IMR-90 (cell line): ENCODE results near the gene SERPINA4. TPM values are rescaled to one million over a fixed set of nuclear protein-coding genes. Genes with fewer than 3 reads are reported as not detected.

ENCODE experiments used
- ATAC-seq: fragments of 200-7000 bp; cut with Tn5 transposase; 2 replicates; pipeline ENCODE4 v1.9.1; 2020; ENCODE audit warnings: low read depth, mild to moderate bottlenecking, moderate library complexity
- BruUV-seq: library from RNA; stranded (reverse); fragments of 400-500 nt; replicated peaks from 2 replicates; lab custom pipeline; 2021; lab: Mats Ljungman, UMichigan
- CTCF ChIA-PET: fragments of 300-600 bp; formaldehyde crosslinking; extraction: SDS; loops from one replicate; lab custom pipeline; 2021; ENCODE audit warnings: antibody characterized with exemption; lab: Yijun Ruan, JAX
- POLR2A ChIA-PET: fragments of 300-600 bp; sonication (Branson Sonifier 250); formaldehyde crosslinking; loops from one replicate; lab custom pipeline; 2022; ENCODE audit warnings: antibody characterized with exemption; ENCODE audit not compliant: unreplicated experiment; lab: Charles Lee
- DNase-seq: peaks from one replicate; pipeline ENCODE4 v3.0.0; 2013
- H2AFZ ChIP-seq: replicated peaks from 2 replicates; pipeline ENCODE3; 2013; ENCODE audit warnings: low read length, mild to moderate bottlenecking; ENCODE audit not compliant: poor library complexity
- H2AK5ac ChIP-seq: 2 replicates; pipeline ENCODE4 v1.6.1; 2013; ENCODE audit warnings: low read depth, low read length, inconsistent platforms
- H2AK9ac ChIP-seq: replicated peaks from 2 replicates; pipeline ENCODE3; 2013; ENCODE audit warnings: mild to moderate bottlenecking, low read depth, low read length, moderate library complexity; ENCODE audit not compliant: poor library complexity
- H2BK120ac ChIP-seq: 2 replicates; pipeline ENCODE4 v1.6.1; 2013; ENCODE audit warnings: low read depth, low read length, inconsistent platforms
- H2BK15ac ChIP-seq: 3 replicates; pipeline ENCODE4 v1.6.1; 2013; ENCODE audit warnings: low read depth, low read length, inconsistent platforms
- H2BK20ac ChIP-seq: 2 replicates; pipeline ENCODE4 v1.6.1; 2013; ENCODE audit warnings: low read depth, mild to moderate bottlenecking, inconsistent platforms, low read length, moderate library complexity
- H2BK5ac ChIP-seq: 2 replicates; pipeline ENCODE4 v1.6.1; 2013; ENCODE audit warnings: mild to moderate bottlenecking, low read depth, low read length, inconsistent platforms; ENCODE audit not compliant: poor library complexity, severe bottlenecking
- H3K14ac ChIP-seq: replicated peaks from 2 replicates; pipeline ENCODE4 v1.6.1; 2013; ENCODE audit warnings: low read depth, low read length, inconsistent platforms
- H3K18ac ChIP-seq: 2 replicates; pipeline ENCODE4 v1.6.1; 2013; ENCODE audit warnings: low read depth, low read length, control low read depth
- H3K23ac ChIP-seq: 2 replicates; pipeline ENCODE4 v1.6.1; 2013; ENCODE audit warnings: low read depth, low read length, inconsistent platforms
- H3K27ac ChIP-seq: 2 replicates; pipeline ENCODE4 v1.5.1; 2013; ENCODE audit warnings: mild to moderate bottlenecking, control low read depth, low read length; ENCODE audit not compliant: insufficient read depth
- H3K27me3 ChIP-seq: 2 replicates; pipeline ENCODE4 v1.6.1; 2013; ENCODE audit warnings: low read length; ENCODE audit not compliant: control insufficient read depth, insufficient read depth
- H3K36me3 ChIP-seq: 2 replicates; pipeline ENCODE4 v1.6.1; 2013; ENCODE audit warnings: low read length, mixed read lengths; ENCODE audit not compliant: control insufficient read depth, insufficient read depth
- H3K4ac ChIP-seq: 2 replicates; pipeline ENCODE4 v1.6.1; 2013; ENCODE audit warnings: low read depth, low read length, inconsistent platforms
- H3K4me1 ChIP-seq: 2 replicates; pipeline ENCODE4 v1.6.1; 2013; ENCODE audit warnings: low read length, mixed read lengths; ENCODE audit not compliant: control insufficient read depth, insufficient read depth
- H3K4me2 ChIP-seq: 2 replicates; pipeline ENCODE4 v1.6.1; 2013; ENCODE audit warnings: low read depth, mild to moderate bottlenecking, control low read depth, low read length, moderate library complexity
- H3K4me3 ChIP-seq: 2 replicates; pipeline ENCODE4 v1.5.1; 2013; ENCODE audit warnings: low read depth, mild to moderate bottlenecking, control low read depth, low read length, moderate library complexity; ENCODE audit not compliant: insufficient read depth
- H3K56ac ChIP-seq: 2 replicates; pipeline ENCODE4 v1.6.1; 2013; ENCODE audit warnings: low read length, inconsistent platforms; ENCODE audit not compliant: insufficient read depth; ENCODE audit errors: extremely low read depth
- H3K79me1 ChIP-seq, 2 experiments: 2 replicates each; pipeline ENCODE4 v1.6.1; 2013; ENCODE audit warnings: low read length in 2 of 2, inconsistent platforms in 1 of 2, low read depth in 1 of 2
- H3K9ac ChIP-seq: 2 replicates; pipeline ENCODE4 v1.6.1; 2013; ENCODE audit warnings: low read depth, low read length, control low read depth
- H3K9me1 ChIP-seq: 2 replicates; pipeline ENCODE4 v1.6.1; 2013; ENCODE audit warnings: low read length, inconsistent platforms; ENCODE audit not compliant: insufficient read depth
- H3K9me3 ChIP-seq: 2 replicates; pipeline ENCODE4 v1.6.1; 2013; ENCODE audit warnings: low read length; ENCODE audit not compliant: control insufficient read depth, insufficient read depth
- H4K20me1 ChIP-seq: 2 replicates; pipeline ENCODE4 v1.6.1; 2013; ENCODE audit warnings: low read length, inconsistent platforms; ENCODE audit not compliant: insufficient read depth
- H4K5ac ChIP-seq: 2 replicates; pipeline ENCODE4 v1.6.1; 2013; ENCODE audit warnings: mild to moderate bottlenecking, low read depth, low read length, control low read depth
- H4K8ac ChIP-seq, 2 experiments: 2 replicates each; pipeline ENCODE4 v1.6.1; 2013; ENCODE audit warnings: low read depth in 2 of 2, low read length in 2 of 2, control low read depth in 1 of 2, inconsistent platforms in 1 of 2
- H4K91ac ChIP-seq: 2 replicates; pipeline ENCODE4 v1.6.1; 2013; ENCODE audit warnings: low read depth, low read length, inconsistent platforms; ENCODE audit not compliant: insufficient read depth
- BHLHE40 ChIP-seq: fragments of 150-350 bp; IDR thresholded peaks from 2 replicates; pipeline ENCODE4 v1.6.1; 2016; ENCODE audit warnings: mild to moderate bottlenecking, low read depth, low read length
- CEBPB ChIP-seq: IDR thresholded peaks from 2 replicates; pipeline ENCODE4 v1.6.1; 2012; ENCODE audit warnings: low read depth, low read length, improper control_type of control experiment
- CTCF ChIP-seq: conservative IDR thresholded peaks from 2 replicates; pipeline ENCODE4 v1.5.1; 2012; ENCODE audit warnings: mild to moderate bottlenecking, low read depth, low read length, improper control_type of control experiment
- FOS ChIP-seq: fragments of 150-350 bp; IDR thresholded peaks from 2 replicates; pipeline ENCODE4 v1.6.1; 2016; ENCODE audit warnings: low read depth, low read length
- MXI1 ChIP-seq: IDR thresholded peaks from 2 replicates; pipeline ENCODE4 v1.6.1; 2012; ENCODE audit warnings: low read depth, mild to moderate bottlenecking, low read length, moderate library complexity, borderline replicate concordance
- NFE2L2 ChIP-seq: fragments of 150-350 bp; IDR thresholded peaks from 2 replicates; pipeline ENCODE4 v1.6.1; 2016; ENCODE audit warnings: low read depth, mild to moderate bottlenecking, low read length
- POLR2A ChIP-seq: IDR thresholded peaks from 2 replicates; pipeline ENCODE4 v1.6.1; 2012; ENCODE audit warnings: mild to moderate bottlenecking, low read depth, low read length
- RAD21 ChIP-seq: IDR thresholded peaks from 2 replicates; pipeline ENCODE4 v1.6.1; 2012; ENCODE audit warnings: low read length, improper control_type of control experiment
- RFX5 ChIP-seq: IDR thresholded peaks from 2 replicates; pipeline ENCODE4 v1.8.0; 2012; ENCODE audit warnings: low read depth, mild to moderate bottlenecking, low read length, moderate library complexity
- SMC3 ChIP-seq: fragments of 150-350 bp; IDR thresholded peaks from 2 replicates; pipeline ENCODE4 v1.6.1; 2016; ENCODE audit warnings: low read depth, mild to moderate bottlenecking, antibody characterized with exemption, low read length, moderate library complexity
- USF2 ChIP-seq: fragments of 150-350 bp; IDR thresholded peaks from 2 replicates; pipeline ENCODE4 v1.6.1; 2017; ENCODE audit warnings: mild to moderate bottlenecking, antibody characterized with exemption, low read length, low read depth
- WGBS, 2 experiments: methylation state at CpG; one replicate each; pipeline versions ENCODE4 v1.1.5 to v1.1.7; 2013; ENCODE audit warnings: missing lambda C conversion rate in 2 of 2; ENCODE audit not compliant: insufficient read length in 1 of 2; ENCODE audit errors: extremely low coverage in 2 of 2; 5-methylcytosine and 5-hydroxymethylcytosine counted together
- dilution Hi-C: fragments of 300-500 bp; cut with HindIII; formaldehyde crosslinking; loops from one replicate; pipeline ENCODE4 v1.14.3; 2018; ENCODE audit warnings: low sequenced_read_pairs; ENCODE audit not compliant: unreplicated experiment
- in situ Hi-C: fragments of 300-500 bp; cut with MboI; formaldehyde crosslinking; loops from 3 replicates; pipeline ENCODE4 v1.14.3; 2019; ENCODE audit warnings: low sequenced_read_pairs, inconsistent platforms, mixed read lengths
- intact Hi-C: fragments of 100-400 bp; cut with micrococcal nuclease; formaldehyde crosslinking; loops from 2 replicates; pipeline ENCODE4 v1.10.0; 2022
- polyA plus RNA-seq, 3 experiments: library from polyadenylated mRNA; depleted of rRNA; stranded (reverse); fragments of >200 nt; gene quantifications; 2 replicates each; pipeline ENCODE4 v1.2.3, GENCODE V29; 2012; ENCODE audit warnings: low replicate concordance in 1 of 3
- total RNA-seq: library from RNA; depleted of rRNA; stranded (reverse); fragments of >200 nt; gene quantifications from 2 replicates; pipeline ENCODE4 v1.2.3, GENCODE V29; 2012

SERPINA4 gene
- total and polyA plus RNA-seq, 2 of the 4 experiments (the other 2 are of a cell fraction): not detected

GRCh38 chr14:94562022-94562421 lies 780 bp downstream of the SERPINA4 start:
- WGBS, 2 experiments: no CpG with 5 or more reads among the region's 5 CpGs
- Histone ChIP-seq H3K9me3 (peaks cover 2% of the 10 kb centered on the region; the same call in 1 of the 2 replicates), H3K56ac (no peak overlapping the region), H3K36me3 (no peaks in the 10 kb centered on the region), H3K27ac (no peak overlapping the region), H4K8ac (no peak overlapping the region), H3K79me1 (no peaks in the 10 kb centered on the region), H2BK15ac (no peak overlapping the region), H4K20me1 (no peaks in the 10 kb centered on the region), H3K23ac (no peak overlapping the region), H4K91ac (no peak overlapping the region), H2BK120ac (no peak overlapping the region), H3K4me3 (no peak overlapping the region), H3K18ac (no peak overlapping the region), H3K4me2 (no peak overlapping the region), H3K4me1 (no peaks in the 10 kb centered on the region), H2AK5ac (no peak overlapping the region), H2BK5ac (no peak overlapping the region), H2AFZ (no peak overlapping the region), H2AK9ac (no peak overlapping the region), H4K5ac (no peak overlapping the region), H3K14ac (no peak overlapping the region), H2BK20ac (no peak overlapping the region), H3K27me3 (no peaks in the 10 kb centered on the region; the same call in 1 of the 2 replicates), H3K4ac (no peak overlapping the region), H3K9me1 (no peaks in the 10 kb centered on the region), H3K9ac (no peak overlapping the region)
- DNase-seq (no peak), ATAC-seq (no peak)
- intact Hi-C loops: no loop called here
- dilution Hi-C loops: no loop called here
- BruUV-seq: no TSS peak
- POLR2A ChIA-PET: no interaction called here
- TF ChIP-seq SMC3 (no peak), RFX5 (no peak), POLR2A (no peak), BHLHE40 (no peak), USF2 (no peak), CEBPB (no peak), MXI1 (no peak), FOS (no peak), CTCF (no peak), NFE2L2 (no peak), RAD21 (no peak)
- CTCF ChIA-PET: interaction anchor here (1.5 kb wide), 1 partner anchor 13 kb away, joined by 4 read pairs; no protein-coding TSS in a partner anchor
- in situ Hi-C loops: no loop called here
